Measurements from ENCODE around the gene PRKCH.

PRKCH gene

DNA sequence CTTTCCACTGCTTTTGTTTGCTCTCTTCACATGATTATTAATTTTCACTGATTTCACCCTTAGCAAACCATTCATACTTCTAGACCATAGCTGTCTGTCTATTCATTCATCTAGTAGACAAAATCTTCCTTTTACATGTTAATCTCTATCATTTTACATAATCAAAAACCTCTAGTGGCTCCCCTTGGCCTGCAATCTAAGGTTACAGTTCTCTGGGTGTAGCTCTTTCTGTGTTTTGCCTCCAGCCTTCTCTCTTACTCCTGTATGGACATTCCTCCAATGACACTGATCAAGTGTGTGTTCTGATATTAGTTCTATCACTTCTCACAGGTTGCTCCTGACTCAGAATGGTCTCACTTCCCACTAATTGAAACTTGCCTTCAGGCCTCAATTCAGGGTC lies 56.4 kb downstream of the PRKCH start:
- no peaks in the 10 kb centered on the region for H3K27me3 ChIP-seq
- TF ChIP-seq, protein P1, sequence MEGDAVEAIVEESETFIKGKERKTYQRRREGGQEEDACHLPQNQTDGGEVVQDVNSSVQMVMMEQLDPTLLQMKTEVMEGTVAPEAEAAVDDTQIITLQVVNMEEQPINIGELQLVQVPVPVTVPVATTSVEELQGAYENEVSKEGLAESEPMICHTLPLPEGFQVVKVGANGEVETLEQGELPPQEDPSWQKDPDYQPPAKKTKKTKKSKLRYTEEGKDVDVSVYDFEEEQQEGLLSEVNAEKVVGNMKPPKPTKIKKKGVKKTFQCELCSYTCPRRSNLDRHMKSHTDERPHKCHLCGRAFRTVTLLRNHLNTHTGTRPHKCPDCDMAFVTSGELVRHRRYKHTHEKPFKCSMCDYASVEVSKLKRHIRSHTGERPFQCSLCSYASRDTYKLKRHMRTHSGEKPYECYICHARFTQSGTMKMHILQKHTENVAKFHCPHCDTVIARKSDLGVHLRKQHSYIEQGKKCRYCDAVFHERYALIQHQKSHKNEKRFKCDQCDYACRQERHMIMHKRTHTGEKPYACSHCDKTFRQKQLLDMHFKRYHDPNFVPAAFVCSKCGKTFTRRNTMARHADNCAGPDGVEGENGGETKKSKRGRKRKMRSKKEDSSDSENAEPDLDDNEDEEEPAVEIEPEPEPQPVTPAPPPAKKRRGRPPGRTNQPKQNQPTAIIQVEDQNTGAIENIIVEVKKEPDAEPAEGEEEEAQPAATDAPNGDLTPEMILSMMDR (IDR thresholded peaks at IDR 0.05), result no peak
- no peak overlapping the region for H3K4me3 ChIP-seq
- peaks cover 0 to 5% (median 0%) of the 10 kb centered on the region in 3 donors for H3K36me3 ChIP-seq
- intact Hi-C loops (cut with DNase I; ENCODE audit: low total_unique reads), result no loop called here
- peaks cover 0 to 26% (median 13%) of the 10 kb centered on the region in 3 donors for H3K9me3 ChIP-seq
- DNase-seq, result no peak
- no peak overlapping the region for H3K27ac ChIP-seq
- H3K4me1 ChIP-seq, result no peaks in the 10 kb centered on the region

DNA sequence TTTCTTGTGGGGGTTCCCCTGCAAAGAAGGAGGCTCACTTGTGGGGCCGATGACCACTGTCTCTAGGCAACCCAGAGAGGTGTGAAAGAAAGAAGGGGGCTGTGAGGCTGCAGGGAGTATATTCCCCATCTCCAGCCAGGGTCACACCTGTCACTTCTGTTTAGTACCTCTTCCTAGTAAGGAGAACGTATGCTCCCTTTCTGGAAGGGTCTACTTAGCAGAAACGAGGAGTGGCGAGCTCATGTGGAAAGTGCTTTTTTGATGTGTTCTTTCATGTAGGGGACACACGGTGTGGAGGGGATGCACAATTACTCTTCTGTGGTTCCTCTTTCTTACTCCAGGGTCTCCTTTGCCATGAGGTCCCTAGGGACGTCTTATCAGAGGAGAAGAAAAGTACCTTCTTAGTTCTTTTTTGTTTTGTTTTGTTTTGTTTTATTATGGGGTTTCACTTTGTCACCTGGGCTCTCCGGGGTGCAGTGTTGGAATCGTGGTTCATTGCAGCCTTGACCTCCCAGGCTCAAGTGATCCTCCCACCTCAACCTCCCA lies 58.3 kb downstream of the PRKCH start:
- Histone ChIP-seq H3K27ac (no peak overlapping the region), H3K27me3 (no peaks in the 10 kb centered on the region), H3K4me3 (no peak overlapping the region), H3K36me3 (no peaks in the 10 kb centered on the region), H3K4me1 (no peaks in the 10 kb centered on the region), H3K9me3 (peaks cover 0 to 16% (median 4%) of the 10 kb centered on the region in 3 donors)
- TF ChIP-seq, protein P1 (IDR thresholded peaks at IDR 0.05), result no peak
- DNase-seq, result no peak
- intact Hi-C loops (cut with DNase I; ENCODE audit: low total_unique reads), result no loop called here

DNA sequence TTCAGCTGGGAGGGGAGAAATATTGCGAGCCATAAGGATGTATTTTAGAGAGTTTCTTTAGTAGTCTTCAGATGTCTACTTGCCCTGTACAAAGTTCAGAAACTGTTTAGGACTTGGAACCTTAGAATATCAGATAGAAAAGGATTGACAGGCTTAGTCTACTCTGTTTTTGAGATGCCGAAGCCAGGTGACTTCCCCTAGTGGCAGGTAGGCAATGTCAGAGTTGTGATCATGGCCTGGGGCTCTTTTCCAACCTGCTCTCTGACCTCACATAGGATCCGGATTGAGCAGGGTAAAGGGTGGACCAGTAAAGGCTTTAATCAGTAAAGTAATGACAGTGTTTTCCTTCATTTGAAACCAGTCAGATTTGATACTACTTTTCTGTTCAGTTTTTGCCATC lies 59.6 kb downstream of the PRKCH start:
- TF ChIP-seq, protein P1 (IDR thresholded peaks at IDR 0.05), result no peak
- Histone ChIP-seq H3K27me3 (no peaks in the 10 kb centered on the region), H3K4me1 (no peaks in the 10 kb centered on the region), H3K9me3 (peaks cover 0 to 6% (median 0%) of the 10 kb centered on the region in 3 donors), H3K4me3 (no peak overlapping the region), H3K27ac (no peak overlapping the region), H3K36me3 (no peaks in the 10 kb centered on the region)
- intact Hi-C loops (cut with DNase I; ENCODE audit: low total_unique reads), result no loop called here
- no peak for DNase-seq

DNA sequence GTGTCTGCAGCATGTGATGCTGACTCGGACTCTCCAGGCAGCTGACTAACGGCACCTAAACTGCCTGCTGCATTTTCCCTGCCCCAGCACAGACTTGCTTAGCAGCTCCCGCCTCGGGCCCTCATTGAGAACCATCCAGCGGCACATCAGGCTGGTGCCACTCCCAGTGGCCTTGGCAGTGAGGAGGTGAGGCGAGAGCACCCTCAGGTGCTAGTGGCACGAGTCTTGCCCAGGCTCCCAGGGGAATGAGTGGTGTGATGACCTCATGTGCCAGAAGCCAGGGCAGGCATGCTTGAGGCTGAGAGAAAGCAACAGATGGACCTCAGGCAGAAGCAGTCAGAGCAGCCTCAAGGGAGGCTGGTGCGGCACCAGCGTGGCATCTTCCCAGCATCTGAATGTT lies 60.2 kb downstream of the PRKCH start:
- intact Hi-C loops (cut with DNase I; ENCODE audit: low total_unique reads), result no loop called here
- H3K36me3 ChIP-seq, result no peaks in the 10 kb centered on the region
- no peak for DNase-seq

DNA sequence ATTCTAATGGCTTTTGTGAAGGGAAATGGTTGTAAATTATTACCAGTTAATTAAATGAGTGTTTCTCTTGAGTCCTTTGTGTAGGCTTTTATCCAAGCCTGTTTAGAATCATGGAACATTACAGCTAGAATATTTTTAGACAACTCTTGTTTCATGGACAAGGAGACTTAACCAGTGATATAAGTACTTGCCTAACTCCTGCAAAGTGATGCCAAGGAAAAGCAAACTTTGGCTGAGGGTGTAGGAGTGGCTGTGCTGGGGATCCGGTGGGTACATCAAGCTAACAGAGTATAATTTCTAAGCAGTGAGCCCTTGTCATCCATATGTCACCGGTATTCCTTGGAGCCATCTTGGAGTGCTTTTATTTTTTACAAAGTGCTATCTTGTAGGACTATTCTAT lies 61.5 kb downstream of the PRKCH start:
- Histone ChIP-seq H3K36me3 (no peaks in the 10 kb centered on the region), H3K9me3 (no peaks in the 10 kb centered on the region), H3K4me3 (no peak overlapping the region), H3K27me3 (no peaks in the 10 kb centered on the region), H3K4me1 (no peaks in the 10 kb centered on the region), H3K27ac (no peak overlapping the region)
- TF ChIP-seq, protein P1 (IDR thresholded peaks at IDR 0.05), result no peak
- intact Hi-C loops (cut with DNase I; ENCODE audit: low total_unique reads), result no loop called here
- DNase-seq, result no peak

More for the DNA sequence above, 60.2 kb downstream of the PRKCH start:
- H3K4me1 ChIP-seq, result no peaks in the 10 kb centered on the region
- no peak overlapping the region for H3K4me3 ChIP-seq
- peaks cover 0 to 2% (median 0%) of the 10 kb centered on the region in 3 donors for H3K9me3 ChIP-seq
- no peak overlapping the region for H3K27ac ChIP-seq
- TF ChIP-seq, protein P1 (IDR thresholded peaks at IDR 0.05), result no peak
- H3K27me3 ChIP-seq, result no peaks in the 10 kb centered on the region

Measured in tibial artery (tissue), 4 donors.